K562 (cell line): Measurements from ENCODE around the gene ITPKB. TPM values are rescaled to one million over a fixed set of nuclear protein-coding genes. Genes with fewer than 3 reads are reported as not detected.

Source experiments
- polyA plus RNA-seq, 8 experiments: library from polyadenylated mRNA; depleted of rRNA in 4 of 8; stranded (reverse) in 5 of 8; unstranded in 3 of 8; fragments of >200 nt; fragmentation: Nextera tagmentation in 2 of 8; fragmentation: Illumina TruSeq in 1 of 8; extraction: Ambion mirVana in 2 of 8; extraction: Trizol in 1 of 8; gene quantifications; 2 replicates each; pipeline versions ENCODE4 v1.2.1 to v1.2.3, GENCODE V29; 2011 to 2014; ENCODE audit warnings: inconsistent platforms in 1 of 8, missing spikeins in 1 of 8
- total RNA-seq, 7 experiments: library from RNA; depleted of rRNA in 6 of 7; stranded (reverse); fragments of >200 nt in 6 of 7; fragmentation: Illumina TruSeq in 2 of 7; extraction: Trizol in 2 of 7; gene quantifications; 2 replicates each; pipeline versions ENCODE4 v1.2.1 to v1.2.3, GENCODE V29; 2011 to 2021; ENCODE audit warnings: low replicate concordance in 1 of 7
- TF ChIP-seq, protein P1 (sequence below): fragments of 450-650 bp; IDR thresholded peaks from 2 replicates; pipeline ENCODE4 v1.6.1; 2016; ENCODE audit warnings: mild to moderate bottlenecking, moderate library complexity

ITPKB gene
- total and polyA plus RNA-seq, 9 of the 15 experiments (the other 6 are each of a cell fraction or from before 2014, with no cell fraction given): 0.01 to 0.22 TPM; not detected in 7

DNA sequence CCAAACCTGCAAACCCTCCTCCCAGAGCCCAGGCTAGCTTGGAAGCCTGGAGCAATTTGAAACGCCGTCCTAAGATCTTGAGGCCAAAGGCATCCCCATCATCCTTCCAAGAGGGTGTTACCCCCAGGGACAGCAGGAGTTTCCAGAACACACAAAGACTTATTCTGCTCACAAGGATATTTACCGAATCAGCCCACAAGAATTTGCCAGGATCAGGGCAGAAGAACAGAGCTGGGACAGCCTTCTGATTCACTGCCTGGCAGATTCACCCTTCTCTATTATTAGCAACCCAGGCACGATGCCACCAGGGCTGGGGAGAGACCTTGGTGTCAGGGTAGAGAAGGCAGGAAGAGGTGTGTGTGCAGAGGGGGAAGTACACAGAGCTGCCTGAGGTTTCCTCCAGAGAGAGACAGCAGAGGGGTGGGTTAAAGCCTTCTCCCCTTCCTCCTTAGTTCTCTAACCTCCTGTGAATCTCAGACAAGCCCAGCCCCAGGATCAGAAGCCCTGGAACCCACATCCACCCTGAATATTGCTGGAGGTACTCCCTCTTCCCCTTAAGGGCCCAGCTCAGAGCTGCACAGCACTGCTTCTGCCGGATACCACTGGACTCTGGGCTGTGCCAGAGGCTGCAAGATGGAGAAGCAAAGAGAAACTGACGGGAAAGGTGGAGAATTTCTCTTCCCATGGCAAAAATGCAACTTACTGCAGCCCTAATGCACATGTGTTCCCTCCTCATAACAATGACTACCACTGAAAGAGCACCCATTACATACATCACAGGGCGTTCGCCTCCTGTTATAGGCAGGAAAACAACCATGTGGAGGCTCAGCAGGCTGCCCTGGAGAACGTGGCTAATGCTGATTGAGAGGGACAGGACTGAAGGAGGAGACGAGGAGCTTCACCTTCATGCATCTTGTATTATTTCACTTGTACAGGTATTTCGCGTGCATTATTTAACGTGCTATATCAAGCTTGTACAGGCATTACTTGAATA, 61.8 kb downstream of the ITPKB start (continued):
- TF ChIP-seq, protein P1, sequence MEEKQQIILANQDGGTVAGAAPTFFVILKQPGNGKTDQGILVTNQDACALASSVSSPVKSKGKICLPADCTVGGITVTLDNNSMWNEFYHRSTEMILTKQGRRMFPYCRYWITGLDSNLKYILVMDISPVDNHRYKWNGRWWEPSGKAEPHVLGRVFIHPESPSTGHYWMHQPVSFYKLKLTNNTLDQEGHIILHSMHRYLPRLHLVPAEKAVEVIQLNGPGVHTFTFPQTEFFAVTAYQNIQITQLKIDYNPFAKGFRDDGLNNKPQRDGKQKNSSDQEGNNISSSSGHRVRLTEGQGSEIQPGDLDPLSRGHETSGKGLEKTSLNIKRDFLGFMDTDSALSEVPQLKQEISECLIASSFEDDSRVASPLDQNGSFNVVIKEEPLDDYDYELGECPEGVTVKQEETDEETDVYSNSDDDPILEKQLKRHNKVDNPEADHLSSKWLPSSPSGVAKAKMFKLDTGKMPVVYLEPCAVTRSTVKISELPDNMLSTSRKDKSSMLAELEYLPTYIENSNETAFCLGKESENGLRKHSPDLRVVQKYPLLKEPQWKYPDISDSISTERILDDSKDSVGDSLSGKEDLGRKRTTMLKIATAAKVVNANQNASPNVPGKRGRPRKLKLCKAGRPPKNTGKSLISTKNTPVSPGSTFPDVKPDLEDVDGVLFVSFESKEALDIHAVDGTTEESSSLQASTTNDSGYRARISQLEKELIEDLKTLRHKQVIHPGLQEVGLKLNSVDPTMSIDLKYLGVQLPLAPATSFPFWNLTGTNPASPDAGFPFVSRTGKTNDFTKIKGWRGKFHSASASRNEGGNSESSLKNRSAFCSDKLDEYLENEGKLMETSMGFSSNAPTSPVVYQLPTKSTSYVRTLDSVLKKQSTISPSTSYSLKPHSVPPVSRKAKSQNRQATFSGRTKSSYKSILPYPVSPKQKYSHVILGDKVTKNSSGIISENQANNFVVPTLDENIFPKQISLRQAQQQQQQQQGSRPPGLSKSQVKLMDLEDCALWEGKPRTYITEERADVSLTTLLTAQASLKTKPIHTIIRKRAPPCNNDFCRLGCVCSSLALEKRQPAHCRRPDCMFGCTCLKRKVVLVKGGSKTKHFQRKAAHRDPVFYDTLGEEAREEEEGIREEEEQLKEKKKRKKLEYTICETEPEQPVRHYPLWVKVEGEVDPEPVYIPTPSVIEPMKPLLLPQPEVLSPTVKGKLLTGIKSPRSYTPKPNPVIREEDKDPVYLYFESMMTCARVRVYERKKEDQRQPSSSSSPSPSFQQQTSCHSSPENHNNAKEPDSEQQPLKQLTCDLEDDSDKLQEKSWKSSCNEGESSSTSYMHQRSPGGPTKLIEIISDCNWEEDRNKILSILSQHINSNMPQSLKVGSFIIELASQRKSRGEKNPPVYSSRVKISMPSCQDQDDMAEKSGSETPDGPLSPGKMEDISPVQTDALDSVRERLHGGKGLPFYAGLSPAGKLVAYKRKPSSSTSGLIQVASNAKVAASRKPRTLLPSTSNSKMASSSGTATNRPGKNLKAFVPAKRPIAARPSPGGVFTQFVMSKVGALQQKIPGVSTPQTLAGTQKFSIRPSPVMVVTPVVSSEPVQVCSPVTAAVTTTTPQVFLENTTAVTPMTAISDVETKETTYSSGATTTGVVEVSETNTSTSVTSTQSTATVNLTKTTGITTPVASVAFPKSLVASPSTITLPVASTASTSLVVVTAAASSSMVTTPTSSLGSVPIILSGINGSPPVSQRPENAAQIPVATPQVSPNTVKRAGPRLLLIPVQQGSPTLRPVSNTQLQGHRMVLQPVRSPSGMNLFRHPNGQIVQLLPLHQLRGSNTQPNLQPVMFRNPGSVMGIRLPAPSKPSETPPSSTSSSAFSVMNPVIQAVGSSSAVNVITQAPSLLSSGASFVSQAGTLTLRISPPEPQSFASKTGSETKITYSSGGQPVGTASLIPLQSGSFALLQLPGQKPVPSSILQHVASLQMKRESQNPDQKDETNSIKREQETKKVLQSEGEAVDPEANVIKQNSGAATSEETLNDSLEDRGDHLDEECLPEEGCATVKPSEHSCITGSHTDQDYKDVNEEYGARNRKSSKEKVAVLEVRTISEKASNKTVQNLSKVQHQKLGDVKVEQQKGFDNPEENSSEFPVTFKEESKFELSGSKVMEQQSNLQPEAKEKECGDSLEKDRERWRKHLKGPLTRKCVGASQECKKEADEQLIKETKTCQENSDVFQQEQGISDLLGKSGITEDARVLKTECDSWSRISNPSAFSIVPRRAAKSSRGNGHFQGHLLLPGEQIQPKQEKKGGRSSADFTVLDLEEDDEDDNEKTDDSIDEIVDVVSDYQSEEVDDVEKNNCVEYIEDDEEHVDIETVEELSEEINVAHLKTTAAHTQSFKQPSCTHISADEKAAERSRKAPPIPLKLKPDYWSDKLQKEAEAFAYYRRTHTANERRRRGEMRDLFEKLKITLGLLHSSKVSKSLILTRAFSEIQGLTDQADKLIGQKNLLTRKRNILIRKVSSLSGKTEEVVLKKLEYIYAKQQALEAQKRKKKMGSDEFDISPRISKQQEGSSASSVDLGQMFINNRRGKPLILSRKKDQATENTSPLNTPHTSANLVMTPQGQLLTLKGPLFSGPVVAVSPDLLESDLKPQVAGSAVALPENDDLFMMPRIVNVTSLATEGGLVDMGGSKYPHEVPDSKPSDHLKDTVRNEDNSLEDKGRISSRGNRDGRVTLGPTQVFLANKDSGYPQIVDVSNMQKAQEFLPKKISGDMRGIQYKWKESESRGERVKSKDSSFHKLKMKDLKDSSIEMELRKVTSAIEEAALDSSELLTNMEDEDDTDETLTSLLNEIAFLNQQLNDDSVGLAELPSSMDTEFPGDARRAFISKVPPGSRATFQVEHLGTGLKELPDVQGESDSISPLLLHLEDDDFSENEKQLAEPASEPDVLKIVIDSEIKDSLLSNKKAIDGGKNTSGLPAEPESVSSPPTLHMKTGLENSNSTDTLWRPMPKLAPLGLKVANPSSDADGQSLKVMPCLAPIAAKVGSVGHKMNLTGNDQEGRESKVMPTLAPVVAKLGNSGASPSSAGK: no peak
